Embryonic facial prominence (tissue), 1 donor: Measurements from ENCODE around the gene KRTAP20-1.

Experiments used
- DNase-seq: peaks from one replicate; pipeline ENCODE4 v3.0.0-alpha.2; 2016; ENCODE audit errors: extremely low spot score

Gene KRTAP20-1

GRCh38 chr21:30616125-30616524 is at the start of gene KRTAP20-1:
Gene KRTAP20-1 (plus strand): TSS chr21:30616425. CDS start chr21:30616455, 30 bp downstream.
- DNase-seq: no peak

- no peak for DNase-seq
Observed at GRCh38 chr21:30567617-30568016, 48.6 kb upstream of the KRTAP20-1 start.

- DNase-seq: no peak
Observed at GRCh38 chr21:30577766-30578165, 38.5 kb upstream of the KRTAP20-1 start.

- DNase-seq: no peak
Observed at GRCh38 chr21:30579346-30579745, 36.9 kb upstream of the KRTAP20-1 start.

GRCh38 chr21:30580132-30580531 is 36.1 kb upstream of the KRTAP20-1 start:
- DNase-seq: no peak

- no peak for DNase-seq
Observed at GRCh38 chr21:30582870-30583269, 33.4 kb upstream of the KRTAP20-1 start.

GRCh38 chr21:30590297-30590696 is 25.9 kb upstream of the KRTAP20-1 start, which contains the start of gene KRTAP22-2:
Gene KRTAP22-2 (minus strand): TSS chr21:30590397.
- no peak for DNase-seq

- DNase-seq: no peak
Observed at GRCh38 chr21:30592140-30592539, 24.1 kb upstream of the KRTAP20-1 start, which contains the start of gene KRTAP6-3. Gene KRTAP6-3 (plus strand): TSS chr21:30592440. CDS start chr21:30592446, 6 bp downstream.

- DNase-seq: no peak
Observed at GRCh38 chr21:30598802-30599201, 17.4 kb upstream of the KRTAP20-1 start, which contains the start of gene KRTAP6-2. Gene KRTAP6-2 (minus strand): TSS chr21:30598902. CDS start chr21:30598874, 28 bp downstream.

- no peak for DNase-seq
Observed at GRCh38 chr21:30600787-30601186, 15.4 kb upstream of the KRTAP20-1 start, which contains the start of gene KRTAP22-1. Gene KRTAP22-1 (plus strand): TSS chr21:30601087.

- DNase-seq: no peak
Observed at GRCh38 chr21:30605968-30606367, 10.3 kb upstream of the KRTAP20-1 start.

- DNase-seq: no peak
Observed at GRCh38 chr21:30612132-30612531, 4.1 kb upstream of the KRTAP20-1 start.

GRCh38 chr21:30613836-30614235 is 2.4 kb upstream of the KRTAP20-1 start, which contains the start of gene KRTAP6-1:
Gene KRTAP6-1 (minus strand): TSS chr21:30613930. CDS start chr21:30613904, 26 bp downstream.
- no peak for DNase-seq

- DNase-seq: no peak
Observed at GRCh38 chr21:30615199-30615598, 1.0 kb upstream of the KRTAP20-1 start.

- DNase-seq: no peak
Observed at GRCh38 chr21:30620080-30620479, 3.9 kb downstream of the KRTAP20-1 start.

GRCh38 chr21:30620522-30620921 is 4.3 kb downstream of the KRTAP20-1 start, which contains the start of gene KRTAP20-4:
Gene KRTAP20-4 (plus strand): TSS chr21:30620627.
- DNase-seq: no peak

- no peak for DNase-seq
Observed at GRCh38 chr21:30623362-30623761, 7.1 kb downstream of the KRTAP20-1 start.

GRCh38 chr21:30625449-30626165 is 9.4 kb downstream of the KRTAP20-1 start:
- no peak for DNase-seq

- no peak for DNase-seq
Observed at GRCh38 chr21:30628109-30628508, 11.9 kb downstream of the KRTAP20-1 start.

- no peak for DNase-seq
Observed at GRCh38 chr21:30629200-30629599, 13.0 kb downstream of the KRTAP20-1 start.

- DNase-seq: no peak
Observed at GRCh38 chr21:30634906-30635305, 18.7 kb downstream of the KRTAP20-1 start, which contains the start of gene KRTAP20-2. Gene KRTAP20-2 (plus strand): TSS chr21:30635206. CDS start chr21:30635264, 58 bp downstream.

GRCh38 chr21:30638686-30639085 is 22.5 kb downstream of the KRTAP20-1 start:
- no peak for DNase-seq

GRCh38 chr21:30642564-30642963 is 26.3 kb downstream of the KRTAP20-1 start, which contains the start of gene KRTAP20-3:
Gene KRTAP20-3 (plus strand): TSS chr21:30642864.
- DNase-seq: no peak
